CD4-positive, alpha-beta T cell treated with Interleukin-17A for 4 hours (primary cell): Measurements from ENCODE around the gene RPS6KA2.
"Not testable (repeated sequence)": the region's sequence is repeated elsewhere in the genome, so short reads cannot be mapped to it uniquely, and the experiment has no call there.

Source experiments
- DNase-seq: peaks from one replicate; pipeline ENCODE4 v3.0.0-alpha.2; 2020; ENCODE audit warnings: mixed read lengths

The RPS6KA2 gene

GRCh38 chr6:166411271-166411670 lies 215.8 kb downstream of the RPS6KA2 start:
- peak; percentile 46 for DNase-seq

DNA sequence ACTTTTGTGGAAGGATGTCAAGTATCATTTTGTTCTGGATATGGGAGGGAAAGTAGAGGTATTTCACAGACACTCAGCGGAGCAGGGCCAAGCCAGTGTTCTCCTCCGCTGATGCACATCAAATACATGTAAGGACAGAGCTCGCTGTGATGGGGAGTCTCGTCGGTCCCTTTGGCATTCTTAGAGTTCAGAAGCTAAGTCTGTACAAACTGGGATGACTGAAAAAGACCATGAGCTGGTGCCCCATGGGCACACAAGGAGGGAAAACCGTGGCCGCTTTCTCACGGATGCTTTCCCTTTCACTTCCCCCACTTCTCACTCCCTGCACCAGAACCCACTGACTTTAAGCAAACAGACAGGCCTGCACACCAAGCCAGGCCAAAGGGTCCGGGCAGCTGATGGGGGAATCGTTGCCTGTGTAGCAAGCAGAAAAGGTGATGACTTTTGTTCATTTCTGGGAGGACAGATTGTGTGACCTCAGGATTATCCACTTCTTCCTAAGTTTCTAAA lies 216.6 kb downstream of the RPS6KA2 start:
- DNase-seq: no peak

DNA sequence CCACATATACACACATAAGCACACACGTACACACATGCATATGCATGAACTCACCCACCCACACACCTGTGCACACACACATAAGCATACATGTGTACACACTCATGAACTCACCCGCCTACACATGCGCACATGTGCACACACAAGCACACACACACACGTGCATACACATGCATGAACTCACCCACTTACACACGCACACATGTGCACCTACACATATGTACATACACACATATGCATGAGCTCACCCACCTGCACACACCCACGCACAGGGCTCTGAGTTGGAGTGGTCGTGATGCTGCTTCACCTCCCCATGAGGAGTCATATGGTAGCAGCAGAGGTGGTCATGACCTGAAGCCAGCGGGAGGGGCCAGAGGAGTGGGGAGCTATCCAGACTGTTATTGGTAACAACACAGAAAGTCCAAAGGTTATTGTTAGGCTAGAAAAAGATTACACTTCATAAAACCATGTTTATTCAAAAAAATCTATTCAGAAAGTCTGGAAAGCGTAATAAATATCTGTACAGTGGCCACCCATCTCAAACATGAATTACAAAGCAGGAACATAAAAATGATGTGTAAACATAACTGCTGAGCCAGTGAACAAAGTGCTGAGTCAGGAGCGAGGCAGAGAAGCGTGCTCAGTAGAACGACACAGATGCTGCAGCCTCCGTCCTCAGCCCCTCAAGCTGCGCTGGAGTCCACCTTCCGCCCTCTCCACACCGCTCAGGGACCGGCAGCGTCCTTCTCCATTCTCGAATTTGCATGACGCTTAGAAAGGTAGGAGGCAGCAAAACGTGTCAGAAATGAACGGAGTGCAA lies 217.9 kb downstream of the RPS6KA2 start:
- DNase-seq: no peak

- DNase-seq: no peak
These were observed 220.9 kb downstream of the RPS6KA2 start for GRCh38 chr6:166406197-166406596.

DNA sequence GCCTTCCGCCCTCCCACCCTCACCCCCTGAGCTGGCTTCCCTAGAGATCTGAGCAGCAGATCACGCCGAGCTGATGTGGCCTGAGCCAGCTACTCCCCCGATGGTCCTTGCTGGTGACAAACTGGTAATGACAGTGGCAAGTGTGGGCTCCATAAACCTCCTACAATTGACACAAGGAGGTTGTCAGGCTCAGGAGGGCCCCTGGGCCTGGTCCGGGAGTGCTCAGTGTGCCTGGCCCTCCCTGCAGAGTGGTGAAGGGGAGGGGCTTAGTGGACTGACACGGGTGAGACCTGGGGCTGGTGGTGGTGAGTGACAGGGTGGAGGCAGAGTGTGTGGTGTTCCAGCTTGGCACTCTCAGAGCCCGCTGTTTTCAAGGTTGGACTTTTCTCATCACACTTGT lies 221.7 kb downstream of the RPS6KA2 start:
- no peak for DNase-seq

- DNase-seq: no peak
These were observed 224.3 kb downstream of the RPS6KA2 start for GRCh38 chr6:166402582-166403277.

DNA sequence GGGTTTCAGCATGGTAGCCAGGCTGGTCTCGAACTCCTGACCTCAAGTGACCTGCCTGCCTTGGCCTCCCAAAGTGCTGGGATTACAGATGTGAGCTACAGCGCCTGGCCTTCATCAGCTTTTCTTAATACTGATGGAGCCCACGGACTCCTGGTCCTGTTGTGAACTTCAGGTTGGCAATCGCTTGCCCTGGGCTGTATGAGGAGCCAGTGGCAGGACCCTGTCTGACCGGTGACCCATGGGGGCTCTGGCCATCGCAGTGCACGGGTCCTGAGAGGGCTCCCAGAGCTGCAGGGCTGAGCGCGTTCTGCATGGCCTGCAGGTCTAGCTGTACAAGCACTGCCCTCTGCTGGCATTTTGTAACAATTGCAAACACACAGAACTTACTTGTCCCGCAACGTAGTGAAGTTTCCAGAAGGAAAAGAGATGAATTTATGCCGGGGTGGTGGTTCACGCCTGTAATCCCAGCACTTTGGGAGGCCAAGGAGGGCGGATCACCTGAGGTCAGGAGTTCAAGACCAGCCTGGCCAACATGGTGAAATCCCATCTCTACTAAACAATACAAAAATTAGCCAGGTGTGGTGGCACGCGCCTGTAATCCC lies 226.3 kb downstream of the RPS6KA2 start:
- peak; percentile 75 for DNase-seq

GRCh38 chr6:166400181-166400580 lies 226.9 kb downstream of the RPS6KA2 start:
- no peak for DNase-seq

DNA sequence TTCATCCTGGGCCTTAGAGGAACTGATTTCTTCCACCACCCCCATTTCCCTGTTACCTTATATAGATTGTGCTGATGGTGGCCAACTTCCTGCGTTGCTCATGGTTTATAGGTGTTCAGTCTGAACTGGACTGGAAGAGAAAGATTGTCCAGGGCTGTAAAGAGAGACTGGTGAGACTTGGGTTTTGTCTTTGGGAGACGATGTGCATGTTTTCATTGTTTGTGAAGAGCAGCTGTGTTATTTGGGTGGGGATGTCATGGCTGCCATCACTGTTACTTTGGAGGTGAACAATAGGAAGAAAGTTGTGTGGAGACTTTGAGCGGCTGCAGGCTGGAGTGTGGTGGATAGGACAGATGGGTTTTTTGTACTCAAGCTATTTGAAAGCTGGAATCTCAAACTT lies 228.7 kb downstream of the RPS6KA2 start:
- no peak for DNase-seq

DNA sequence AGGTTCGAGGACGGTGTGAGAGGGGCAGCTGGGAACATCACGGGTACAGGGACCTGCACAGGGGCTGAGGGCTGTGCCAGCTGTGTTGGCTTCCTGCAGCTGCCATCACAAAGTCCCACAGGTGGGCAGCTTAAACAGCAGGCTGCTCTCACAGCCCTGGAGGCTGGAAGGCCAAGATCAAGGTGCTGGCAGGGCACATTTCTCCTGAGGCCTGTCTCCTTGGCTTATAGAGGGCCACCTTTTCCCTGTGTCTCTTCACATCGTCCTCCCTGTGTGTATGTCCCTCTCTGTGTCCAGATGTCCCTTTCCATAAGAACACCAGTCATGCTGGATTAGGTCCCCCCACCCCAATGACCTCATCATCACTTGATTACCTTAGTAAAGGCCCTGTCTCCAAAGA lies 229.2 kb downstream of the RPS6KA2 start:
- DNase-seq: no peak

- no peak for DNase-seq
These were observed 231.3 kb downstream of the RPS6KA2 start for GRCh38 chr6:166395778-166396177.

GRCh38 chr6:166395351-166395750 lies 231.7 kb downstream of the RPS6KA2 start:
- no peak for DNase-seq

DNA sequence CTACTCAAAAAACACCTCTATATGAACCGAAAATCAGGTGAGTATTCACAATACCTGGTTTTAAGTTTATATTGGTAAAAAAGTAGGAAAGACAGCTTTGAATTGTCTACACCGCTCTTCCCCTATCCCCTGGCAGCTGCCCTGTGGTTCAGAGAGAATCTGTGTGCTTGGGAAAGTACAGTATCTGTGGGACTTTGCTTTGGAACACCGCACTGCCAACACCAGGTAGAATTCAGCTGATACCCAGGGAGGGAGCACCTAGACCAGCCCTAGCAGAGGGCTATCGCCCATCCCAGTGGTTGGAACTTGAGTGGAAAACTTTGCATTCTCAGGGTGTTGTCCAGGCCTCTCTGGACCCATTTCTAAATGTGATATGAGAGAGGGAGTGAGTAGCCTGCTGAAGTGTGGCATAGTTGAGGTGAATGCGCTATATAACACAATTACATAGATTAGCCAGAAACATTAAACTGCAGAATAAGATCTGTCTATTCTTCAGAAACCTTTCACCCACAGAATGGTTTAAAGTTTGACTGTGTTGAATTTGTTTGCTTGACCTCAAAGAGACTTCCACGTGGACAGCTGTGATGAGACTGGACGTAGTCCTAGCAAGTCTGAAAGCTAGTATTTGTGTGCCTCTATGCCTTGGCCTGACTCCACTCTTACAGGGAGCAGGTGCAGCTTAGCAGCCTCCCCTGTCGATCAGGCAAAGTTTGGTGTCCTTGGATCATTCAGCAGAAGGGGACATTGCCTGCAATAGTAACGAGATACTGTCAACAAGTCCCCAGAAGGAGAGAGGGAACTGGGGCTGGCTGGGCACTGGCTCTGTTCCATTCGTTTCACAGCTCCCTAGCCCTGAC lies 232.8 kb downstream of the RPS6KA2 start:
- DNase-seq: no peak

GRCh38 chr6:166393535-166393823 lies 233.6 kb downstream of the RPS6KA2 start:
- DNase-seq: no peak

DNA sequence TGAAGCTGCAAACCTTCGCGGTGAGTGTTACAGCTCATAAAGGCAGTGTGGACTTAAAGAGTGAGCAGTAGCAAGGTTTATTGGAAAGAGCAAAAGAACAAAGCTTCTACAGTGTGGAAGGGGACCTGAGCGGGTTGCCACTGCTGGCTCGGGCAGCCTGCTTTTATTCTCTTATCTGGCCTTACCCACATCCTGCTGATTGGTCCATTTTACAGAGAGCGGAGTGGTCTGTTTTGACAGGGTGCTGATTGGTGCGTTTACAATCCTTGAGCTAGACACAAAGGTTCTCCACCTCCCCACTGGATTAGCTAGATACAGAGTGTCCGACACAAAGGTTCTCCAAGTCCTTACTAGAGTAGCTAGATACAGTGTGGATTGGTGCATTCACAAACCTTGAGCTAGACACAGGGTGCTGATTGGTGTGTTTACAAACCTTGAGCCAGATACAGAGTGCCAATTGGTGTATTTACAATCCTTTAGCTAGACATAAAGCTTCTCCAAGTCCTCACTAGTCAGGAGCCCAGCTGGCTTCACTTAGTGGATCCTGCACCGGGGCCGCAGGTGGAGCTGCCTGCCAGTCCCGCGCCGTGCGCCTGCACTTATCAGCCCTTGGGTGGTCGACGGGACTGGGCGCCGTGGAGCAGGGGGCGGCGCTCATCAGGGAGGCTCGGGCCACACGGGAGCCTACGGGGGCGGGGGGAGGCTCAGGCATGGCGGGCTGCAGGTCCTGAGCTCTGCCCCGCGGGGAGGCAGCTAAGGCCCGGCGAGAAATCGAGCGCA lies 234.1 kb downstream of the RPS6KA2 start:
- not testable (repeated sequence) for DNase-seq

DNA sequence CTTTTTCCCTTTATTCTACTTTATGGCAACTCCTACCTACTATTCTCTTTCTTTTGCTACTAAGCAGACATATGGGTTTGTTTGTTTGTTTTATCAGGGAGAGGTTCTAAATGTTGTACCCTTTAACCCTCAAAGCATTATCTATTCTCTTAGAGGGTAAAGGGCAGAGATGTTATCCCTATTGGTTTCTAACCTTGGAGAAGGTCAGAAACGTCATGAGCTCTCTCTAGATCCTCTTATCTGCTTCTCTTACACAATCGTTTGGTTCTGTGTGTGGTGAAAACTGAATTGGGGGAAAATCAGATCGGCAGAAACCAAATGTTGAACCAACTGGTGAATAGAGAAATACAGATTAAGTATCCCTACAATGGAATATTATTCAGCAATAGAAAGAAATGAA lies 237.9 kb downstream of the RPS6KA2 start:
- DNase-seq: no peak

- no peak for DNase-seq
These were observed 238.6 kb downstream of the RPS6KA2 start for GRCh38 chr6:166388290-166389004.

DNA sequence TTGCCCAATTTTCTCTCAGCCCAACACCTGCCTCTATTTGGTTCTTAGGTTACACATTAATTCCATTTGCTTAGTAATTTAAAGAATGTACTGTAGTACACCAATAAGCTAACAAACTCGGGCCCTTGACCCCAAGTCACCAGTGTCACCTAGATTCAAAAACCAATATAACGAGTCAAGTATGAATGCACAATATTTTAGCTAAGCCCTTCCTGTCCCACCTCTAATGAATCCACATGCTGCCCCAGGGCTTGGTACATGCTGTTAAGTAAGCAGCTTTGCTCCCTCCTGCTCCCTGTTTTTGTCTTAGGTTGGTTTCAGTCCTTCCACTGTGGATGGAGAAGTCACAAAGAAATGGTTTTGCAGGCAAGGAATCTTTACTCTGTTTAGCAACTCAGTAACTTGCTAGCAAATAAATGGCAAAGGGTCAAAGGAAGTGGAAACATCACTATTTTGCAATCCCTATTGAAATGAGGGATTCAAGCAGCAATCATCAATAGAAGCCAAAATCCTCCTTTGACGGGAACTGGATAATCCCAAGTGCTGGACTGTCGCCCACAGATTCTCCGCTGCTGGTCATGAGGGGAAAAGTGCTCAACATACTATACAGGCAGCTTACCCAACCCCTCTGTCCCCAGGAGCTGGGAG lies 239.3 kb downstream of the RPS6KA2 start:
- DNase-seq: no peak

- DNase-seq: not testable (repeated sequence)
These were observed 240.0 kb downstream of the RPS6KA2 start for GRCh38 chr6:166387098-166387497.

- DNase-seq: no peak
These were observed 240.9 kb downstream of the RPS6KA2 start for GRCh38 chr6:166386111-166386510.

- peak; percentile 38 for DNase-seq
These were observed 243.2 kb downstream of the RPS6KA2 start for GRCh38 chr6:166383802-166384363.
